Subcutaneous adipose tissue (tissue), 4 donors: ENCODE measurements around the gene DNM2. TPM values are rescaled to one million over a fixed set of nuclear protein-coding genes. Genes with fewer than 3 reads are reported as not detected.

Source experiments
- total RNA-seq, 4 donors: library from RNA; depleted of rRNA; stranded (reverse); fragments of >200 nt; gene quantifications; one replicate each; pipeline ENCODE4 v1.1.0, GENCODE V29; 2016
- TF ChIP-seq, protein P1 (sequence below): fragments of 450-650 bp; IDR thresholded peaks from one replicate; pipeline ENCODE4 v1.5.1; 2016; ENCODE audit warnings: low read depth, mild to moderate bottlenecking, control low read depth, antibody characterized with exemption, moderate library complexity

DNM2 gene
- total RNA-seq, 4 donors from 2014 or later, result 63.9 to 140 (median 91.5) TPM

DNA sequence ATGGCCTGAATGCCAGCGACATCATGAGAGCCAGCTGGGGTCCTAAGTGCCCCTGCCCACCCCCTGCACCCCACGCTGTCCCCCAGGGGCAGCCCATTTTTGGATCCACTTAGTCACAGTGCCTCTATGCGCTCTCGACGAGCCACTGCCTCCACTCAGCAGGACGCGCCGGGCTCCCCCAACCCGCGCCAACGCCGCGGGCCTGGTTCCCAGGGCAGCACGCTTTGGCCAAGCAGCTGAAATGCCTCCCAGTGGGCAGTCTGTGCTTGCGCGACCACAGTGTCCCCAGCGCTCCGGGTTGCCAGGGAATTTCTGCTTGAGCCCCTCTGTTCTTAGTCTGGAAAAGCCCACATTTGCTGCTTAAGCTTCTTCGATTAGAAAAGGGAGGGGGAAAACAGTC, 78.8 kb downstream of the DNM2 start:
- TF ChIP-seq, protein P1, sequence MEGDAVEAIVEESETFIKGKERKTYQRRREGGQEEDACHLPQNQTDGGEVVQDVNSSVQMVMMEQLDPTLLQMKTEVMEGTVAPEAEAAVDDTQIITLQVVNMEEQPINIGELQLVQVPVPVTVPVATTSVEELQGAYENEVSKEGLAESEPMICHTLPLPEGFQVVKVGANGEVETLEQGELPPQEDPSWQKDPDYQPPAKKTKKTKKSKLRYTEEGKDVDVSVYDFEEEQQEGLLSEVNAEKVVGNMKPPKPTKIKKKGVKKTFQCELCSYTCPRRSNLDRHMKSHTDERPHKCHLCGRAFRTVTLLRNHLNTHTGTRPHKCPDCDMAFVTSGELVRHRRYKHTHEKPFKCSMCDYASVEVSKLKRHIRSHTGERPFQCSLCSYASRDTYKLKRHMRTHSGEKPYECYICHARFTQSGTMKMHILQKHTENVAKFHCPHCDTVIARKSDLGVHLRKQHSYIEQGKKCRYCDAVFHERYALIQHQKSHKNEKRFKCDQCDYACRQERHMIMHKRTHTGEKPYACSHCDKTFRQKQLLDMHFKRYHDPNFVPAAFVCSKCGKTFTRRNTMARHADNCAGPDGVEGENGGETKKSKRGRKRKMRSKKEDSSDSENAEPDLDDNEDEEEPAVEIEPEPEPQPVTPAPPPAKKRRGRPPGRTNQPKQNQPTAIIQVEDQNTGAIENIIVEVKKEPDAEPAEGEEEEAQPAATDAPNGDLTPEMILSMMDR, result no peak

DNA sequence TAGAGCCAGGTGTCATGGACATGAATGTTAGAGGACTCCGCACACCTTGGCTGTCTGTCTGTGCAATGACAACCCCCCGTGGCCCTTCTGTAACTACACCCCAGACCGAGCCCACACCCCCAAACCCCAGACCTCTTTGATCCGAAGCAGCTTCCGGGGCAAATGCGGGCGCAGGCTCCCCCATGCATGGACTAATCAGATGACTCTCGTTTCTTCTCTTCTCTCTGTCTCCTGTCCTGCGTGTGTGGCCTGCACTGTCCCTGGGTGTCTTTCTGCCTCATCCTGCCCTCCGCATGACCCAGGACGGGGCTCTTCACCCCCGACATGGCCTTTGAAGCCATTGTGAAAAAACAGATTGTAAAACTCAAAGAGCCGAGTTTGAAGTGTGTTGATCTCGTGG, 79.2 kb downstream of the DNM2 start:
- TF ChIP-seq, protein P1, result no peak

DNA sequence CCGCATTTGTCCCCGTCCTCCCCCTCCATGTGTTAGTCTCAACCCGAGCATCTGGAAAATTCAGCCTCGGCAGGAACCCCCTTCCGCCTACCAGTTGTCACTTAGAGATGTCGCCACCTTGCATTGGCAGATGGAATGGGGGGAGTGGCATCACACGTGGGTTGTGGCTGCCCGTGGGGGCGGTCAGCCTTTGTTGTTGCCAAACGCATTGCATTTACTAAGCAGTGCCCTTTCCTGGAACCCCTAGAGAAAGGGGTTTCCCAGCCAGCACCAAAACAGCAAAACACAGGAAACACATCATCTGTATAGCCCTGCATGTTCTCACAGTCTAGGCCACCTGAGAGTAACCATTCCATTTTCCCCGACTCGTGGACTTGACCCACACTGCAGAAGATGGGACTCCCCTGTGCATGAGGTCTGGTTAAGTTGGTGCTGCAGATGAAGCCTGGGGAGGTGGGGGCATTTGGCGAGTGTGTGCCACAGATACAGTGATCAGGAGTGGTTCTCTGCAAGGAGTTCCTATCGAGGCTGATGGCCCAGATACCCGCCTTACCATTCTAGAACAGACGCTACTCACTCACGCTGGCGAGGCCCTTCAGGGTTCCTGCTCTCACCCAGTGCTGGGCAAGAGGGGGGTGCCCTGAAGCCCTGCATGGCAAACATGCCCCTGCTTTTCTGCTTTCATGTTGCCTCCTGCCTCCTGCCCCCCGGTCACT, 79.8 kb downstream of the DNM2 start:
- TF ChIP-seq, protein P1, result no peak

DNA sequence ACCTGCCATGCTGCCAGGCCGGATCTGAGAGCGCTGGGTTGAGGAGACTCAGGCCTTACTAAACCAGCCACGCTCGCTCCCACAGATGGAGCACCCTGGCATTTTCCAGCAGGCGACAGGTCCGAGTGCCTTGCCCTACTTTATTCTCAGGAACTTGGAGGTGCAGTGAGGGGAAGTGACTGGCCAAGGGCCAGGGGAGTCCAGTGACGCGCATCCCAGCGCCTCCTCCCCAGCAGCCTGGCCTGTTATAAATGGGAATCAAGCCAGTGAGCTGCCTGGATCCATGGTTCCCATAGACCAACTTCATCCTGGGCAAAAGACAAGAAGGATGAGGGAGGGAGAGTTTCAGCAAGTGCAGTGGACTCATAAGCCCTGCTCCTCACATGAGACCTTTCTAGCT, 82.6 kb downstream of the DNM2 start:
- TF ChIP-seq, protein P1, result no peak

DNA sequence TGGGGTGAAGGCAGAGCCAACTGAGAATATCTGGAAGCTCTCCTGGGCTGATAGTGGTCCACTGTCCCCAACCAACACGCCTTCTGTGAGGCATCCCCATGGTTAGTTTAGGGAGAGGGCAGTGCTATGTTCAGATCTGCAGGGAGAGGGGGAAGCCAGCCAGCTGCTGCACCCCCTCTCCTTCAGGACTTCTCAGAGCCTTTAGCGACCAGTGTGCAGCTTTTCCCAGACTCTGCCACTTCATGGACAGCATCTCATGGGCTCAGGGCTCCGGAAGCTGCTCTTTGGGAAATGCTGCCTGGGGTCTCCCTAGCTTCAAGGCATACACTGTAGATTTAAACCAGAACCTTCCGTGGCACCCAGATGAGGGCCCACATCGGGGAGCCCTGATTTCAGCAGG, 84.6 kb downstream of the DNM2 start:
- TF ChIP-seq, protein P1, result no peak

DNA sequence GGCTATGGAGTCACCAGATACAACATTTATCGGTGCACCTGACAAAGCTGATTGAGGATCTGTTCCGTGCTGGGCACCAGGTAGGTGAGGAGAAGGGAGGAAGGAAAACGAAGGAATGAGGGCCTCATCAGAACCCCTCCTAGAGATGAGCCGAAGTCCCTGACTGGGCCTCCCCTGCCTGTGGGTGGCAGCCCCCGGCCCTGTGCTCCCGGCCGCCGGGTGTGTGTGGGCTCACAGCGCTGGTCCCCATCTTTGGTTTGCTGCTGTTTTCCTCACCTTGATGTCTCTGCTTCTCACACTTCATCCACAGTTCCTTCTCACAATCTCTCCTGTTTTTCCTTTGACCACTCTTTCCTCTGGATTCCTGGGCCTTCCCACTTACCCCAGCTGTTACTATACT, 85.4 kb downstream of the DNM2 start:
- TF ChIP-seq, protein P1, result no peak

DNA sequence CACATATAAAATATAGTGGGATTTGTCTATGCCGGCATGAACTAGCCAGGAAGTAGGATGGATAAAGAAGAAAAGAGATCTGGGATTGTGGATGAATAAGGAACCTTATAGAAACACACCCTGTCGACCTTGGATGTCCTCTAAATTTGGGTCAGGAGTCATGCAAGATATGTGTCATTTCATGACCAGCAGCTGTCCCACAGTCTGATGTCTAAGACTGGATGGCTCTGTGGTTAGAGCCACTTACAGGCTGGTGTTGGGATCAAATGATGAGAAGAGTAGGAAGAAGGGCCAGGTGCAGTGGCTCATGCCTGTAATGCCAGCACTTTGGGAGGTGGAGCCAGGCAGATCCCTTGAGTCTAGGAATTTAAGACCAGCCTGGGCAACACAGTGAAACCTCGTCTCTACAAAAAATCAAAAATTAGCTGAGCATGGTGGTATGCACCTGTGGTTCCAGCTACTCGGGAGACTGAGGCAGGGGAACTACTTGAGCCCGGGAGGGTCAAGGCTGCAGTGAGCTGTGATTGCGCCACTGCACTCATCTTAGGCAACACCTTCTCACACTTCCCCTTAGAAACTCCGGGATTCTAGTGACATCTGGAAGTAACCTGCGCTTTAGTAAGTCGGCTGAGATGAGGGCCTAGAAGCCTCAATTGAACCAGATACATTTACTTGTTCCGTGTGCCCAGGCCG, 87.3 kb downstream of the DNM2 start:
- TF ChIP-seq, protein P1, result no peak
